ENCODE data around the gene FRK.
A peak's percentile ranks its signal among the peaks of the same experiment; 100 is the strongest.
"Not testable (repeated sequence)": the region's sequence is repeated elsewhere in the genome, so short reads cannot be mapped to it uniquely, and the experiment has no call there.

Gene FRK

GRCh38 chr6:116096979-116097816, 36.5 kb upstream of the FRK start:
- H3K36me3 Mint-ChIP-seq (ENCODE audit: low read depth), result peaks cover 14% of the 10 kb centered on the region
- peaks cover 26% of the 10 kb centered on the region for H3K4me1 Mint-ChIP-seq
- TF ChIP-seq CTCF (IDR thresholded peaks at IDR 0.05), result peak; percentile 38
- DNase-seq, result no peak
- H3K9me3 Mint-ChIP-seq, result peaks cover 26% of the 10 kb centered on the region
- no peak overlapping the region for H3K27ac Mint-ChIP-seq
- H3K27me3 Mint-ChIP-seq (ENCODE audit: low read depth, poor library complexity), result peaks cover 17% of the 10 kb centered on the region
- no peak overlapping the region for H3K4me3 Mint-ChIP-seq

GRCh38 chr6:116096048-116096759, 35.5 kb upstream of the FRK start:
- peaks cover 14% of the 10 kb centered on the region for H3K36me3 Mint-ChIP-seq (ENCODE audit: low read depth)
- H3K27me3 Mint-ChIP-seq (ENCODE audit: low read depth, poor library complexity), result peaks cover 17% of the 10 kb centered on the region
- H3K9me3 Mint-ChIP-seq, result peaks cover 28% of the 10 kb centered on the region
- H3K4me1 Mint-ChIP-seq, result peaks cover 16% of the 10 kb centered on the region
- not testable (repeated sequence) for H3K27ac Mint-ChIP-seq, DNase-seq, H3K4me3 Mint-ChIP-seq

GRCh38 chr6:116094041-116094440, 33.4 kb upstream of the FRK start:
- no peak overlapping the region for H3K4me3 Mint-ChIP-seq
- H3K4me1 Mint-ChIP-seq, result no peaks in the 10 kb centered on the region
- peaks cover 14% of the 10 kb centered on the region for H3K36me3 Mint-ChIP-seq (ENCODE audit: low read depth)
- DNase-seq, result no peak
- TF ChIP-seq CTCF (IDR thresholded peaks at IDR 0.05), result no peak
- peaks cover 31% of the 10 kb centered on the region for H3K9me3 Mint-ChIP-seq
- H3K27me3 Mint-ChIP-seq (ENCODE audit: low read depth, poor library complexity), result peaks cover 16% of the 10 kb centered on the region
- no peak overlapping the region for H3K27ac Mint-ChIP-seq

- H3K9me3 Mint-ChIP-seq, result peaks cover 15% of the 10 kb centered on the region
- DNase-seq, result no peak
- peaks cover 13% of the 10 kb centered on the region for H3K27me3 Mint-ChIP-seq (ENCODE audit: low read depth, poor library complexity)
- no peaks in the 10 kb centered on the region for H3K4me1 Mint-ChIP-seq
- H3K4me3 Mint-ChIP-seq, result no peak overlapping the region
- no peaks in the 10 kb centered on the region for H3K36me3 Mint-ChIP-seq (ENCODE audit: low read depth)
- H3K27ac Mint-ChIP-seq, result no peak overlapping the region
- no peak for TF ChIP-seq CTCF (IDR thresholded peaks at IDR 0.05)
These were observed 29.6 kb upstream of the FRK start for GRCh38 chr6:116090251-116090650.

GRCh38 chr6:116088946-116089345, 28.3 kb upstream of the FRK start:
- H3K27me3 Mint-ChIP-seq (ENCODE audit: low read depth, poor library complexity), result peaks cover 8% of the 10 kb centered on the region
- H3K9me3 Mint-ChIP-seq, result peaks cover 9% of the 10 kb centered on the region
- H3K4me3 Mint-ChIP-seq, result no peak overlapping the region
- H3K36me3 Mint-ChIP-seq (ENCODE audit: low read depth), result no peaks in the 10 kb centered on the region
- TF ChIP-seq CTCF (IDR thresholded peaks at IDR 0.05), result no peak
- H3K4me1 Mint-ChIP-seq, result no peaks in the 10 kb centered on the region
- H3K27ac Mint-ChIP-seq, result no peak overlapping the region
- DNase-seq, result no peak

GRCh38 chr6:116087437-116088027, 26.8 kb upstream of the FRK start:
- Mint-ChIP-seq H3K9me3 (peaks cover 9% of the 10 kb centered on the region), H3K27ac (no peak overlapping the region), H3K4me1 (no peaks in the 10 kb centered on the region), H3K36me3 (ENCODE audit: low read depth) (no peaks in the 10 kb centered on the region), H3K4me3 (no peak overlapping the region), H3K27me3 (ENCODE audit: low read depth, poor library complexity) (peaks cover 4% of the 10 kb centered on the region)
- no peak for TF ChIP-seq CTCF (IDR thresholded peaks at IDR 0.05)
- no peak for DNase-seq

Measured in nephron progenitor cell (in vitro differentiated cells).